Lower leg skin (tissue), 3 donors: Measurements from ENCODE around the gene MESD.

Source experiments
- POLR2A ChIP-seq, 2 donors: fragments of 450-650 bp; IDR thresholded peaks; one replicate each; pipeline ENCODE4 v1.6.1; 2016 to 2017; ENCODE audit warnings: antibody characterized with exemption in 2 of 2, mild to moderate bottlenecking in 1 of 2, moderate library complexity in 1 of 2
- TF ChIP-seq, protein P1 (sequence below), 3 donors: fragments of 450-650 bp; IDR thresholded peaks; one replicate each; pipeline ENCODE4 v1.5.1; 2016; ENCODE audit warnings: antibody characterized with exemption in 3 of 3, mild to moderate bottlenecking in 3 of 3, moderate library complexity in 2 of 3

DNA sequence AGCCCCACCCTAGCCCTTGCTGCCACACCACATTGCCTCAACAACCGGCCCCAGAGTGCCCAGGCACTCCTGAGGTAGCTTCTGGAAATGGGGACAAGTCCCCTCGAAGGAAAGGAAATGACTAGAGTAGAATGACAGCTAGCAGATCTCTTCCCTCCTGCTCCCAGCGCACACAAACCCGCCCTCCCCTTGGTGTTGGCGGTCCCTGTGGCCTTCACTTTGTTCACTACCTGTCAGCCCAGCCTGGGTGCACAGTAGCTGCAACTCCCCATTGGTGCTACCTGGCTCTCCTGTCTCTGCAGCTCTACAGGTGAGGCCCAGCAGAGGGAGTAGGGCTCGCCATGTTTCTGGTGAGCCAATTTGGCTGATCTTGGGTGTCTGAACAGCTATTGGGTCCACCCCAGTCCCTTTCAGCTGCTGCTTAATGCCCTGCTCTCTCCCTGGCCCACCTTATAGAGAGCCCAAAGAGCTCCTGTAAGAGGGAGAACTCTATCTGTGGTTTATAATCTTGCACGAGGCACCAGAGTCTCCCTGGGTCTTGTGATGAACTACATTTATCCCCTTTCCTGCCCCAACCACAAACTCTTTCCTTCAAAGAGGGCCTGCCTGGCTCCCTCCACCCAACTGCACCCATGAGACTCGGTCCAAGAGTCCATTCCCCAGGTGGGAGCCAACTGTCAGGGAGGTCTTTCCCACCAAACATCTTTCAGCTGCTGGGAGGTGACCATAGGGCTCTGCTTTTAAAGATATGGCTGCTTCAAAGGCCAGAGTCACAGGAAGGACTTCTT lies 39.1 kb downstream of the MESD start:
- TF ChIP-seq POLR2A (IDR thresholded peaks at IDR 0.05): no peak
- TF ChIP-seq, protein P1, sequence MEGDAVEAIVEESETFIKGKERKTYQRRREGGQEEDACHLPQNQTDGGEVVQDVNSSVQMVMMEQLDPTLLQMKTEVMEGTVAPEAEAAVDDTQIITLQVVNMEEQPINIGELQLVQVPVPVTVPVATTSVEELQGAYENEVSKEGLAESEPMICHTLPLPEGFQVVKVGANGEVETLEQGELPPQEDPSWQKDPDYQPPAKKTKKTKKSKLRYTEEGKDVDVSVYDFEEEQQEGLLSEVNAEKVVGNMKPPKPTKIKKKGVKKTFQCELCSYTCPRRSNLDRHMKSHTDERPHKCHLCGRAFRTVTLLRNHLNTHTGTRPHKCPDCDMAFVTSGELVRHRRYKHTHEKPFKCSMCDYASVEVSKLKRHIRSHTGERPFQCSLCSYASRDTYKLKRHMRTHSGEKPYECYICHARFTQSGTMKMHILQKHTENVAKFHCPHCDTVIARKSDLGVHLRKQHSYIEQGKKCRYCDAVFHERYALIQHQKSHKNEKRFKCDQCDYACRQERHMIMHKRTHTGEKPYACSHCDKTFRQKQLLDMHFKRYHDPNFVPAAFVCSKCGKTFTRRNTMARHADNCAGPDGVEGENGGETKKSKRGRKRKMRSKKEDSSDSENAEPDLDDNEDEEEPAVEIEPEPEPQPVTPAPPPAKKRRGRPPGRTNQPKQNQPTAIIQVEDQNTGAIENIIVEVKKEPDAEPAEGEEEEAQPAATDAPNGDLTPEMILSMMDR (IDR thresholded peaks at IDR 0.05): no peak
